Activated T-helper 2 cell treated with anti-CD3 and anti-CD28 coated beads, Interferon-gamma antibody, Interleukin-2, Interleukin-4, amounts not matched to agents 10 μg/mL and 5 μg/mL and 100 μg/mL, durations not matched to agents 14 hours and 24 hours and 36 hours (primary cell): ENCODE data around the gene ANKRD44. TPM values are rescaled to one million over a fixed set of nuclear protein-coding genes. Genes with fewer than 3 reads are reported as not detected.

Experiments used
- DNase-seq: peaks from one replicate; pipeline ENCODE4 v3.0.0; 2021; ENCODE audit warnings: low spot score
- H3K27ac Mint-ChIP-seq: one replicate; pipeline ENCODE4 v1.8.0; 2021; ENCODE audit warnings: mixed read lengths
- H3K27me3 Mint-ChIP-seq: one replicate; pipeline ENCODE4 v1.8.0; 2021; ENCODE audit warnings: low read depth, mixed read lengths
- H3K36me3 Mint-ChIP-seq: one replicate; pipeline ENCODE4 v1.8.0; 2021; ENCODE audit warnings: low read depth, mixed read lengths
- H3K4me1 Mint-ChIP-seq: one replicate; pipeline ENCODE4 v1.8.0; 2021; ENCODE audit warnings: low read depth, mixed read lengths
- H3K4me3 Mint-ChIP-seq: one replicate; pipeline ENCODE4 v1.8.0; 2021; ENCODE audit warnings: low read depth, mild to moderate bottlenecking, moderate library complexity, mixed read lengths
- H3K9me3 Mint-ChIP-seq: one replicate; pipeline ENCODE4 v1.8.0; 2021; ENCODE audit warnings: mixed read lengths
- intact Hi-C: fragments of 100-400 bp; cut with micrococcal nuclease; formaldehyde crosslinking; loops from one replicate; pipeline ENCODE4 v1.15.1; 2023
- total RNA-seq: library from RNA; stranded (reverse); gene quantifications from 2 replicates; pipeline ENCODE4 v1.2.3, GENCODE V29; 2022

Gene ANKRD44
- total RNA-seq, 1 donor from 2014 or later: 120 TPM

DNA sequence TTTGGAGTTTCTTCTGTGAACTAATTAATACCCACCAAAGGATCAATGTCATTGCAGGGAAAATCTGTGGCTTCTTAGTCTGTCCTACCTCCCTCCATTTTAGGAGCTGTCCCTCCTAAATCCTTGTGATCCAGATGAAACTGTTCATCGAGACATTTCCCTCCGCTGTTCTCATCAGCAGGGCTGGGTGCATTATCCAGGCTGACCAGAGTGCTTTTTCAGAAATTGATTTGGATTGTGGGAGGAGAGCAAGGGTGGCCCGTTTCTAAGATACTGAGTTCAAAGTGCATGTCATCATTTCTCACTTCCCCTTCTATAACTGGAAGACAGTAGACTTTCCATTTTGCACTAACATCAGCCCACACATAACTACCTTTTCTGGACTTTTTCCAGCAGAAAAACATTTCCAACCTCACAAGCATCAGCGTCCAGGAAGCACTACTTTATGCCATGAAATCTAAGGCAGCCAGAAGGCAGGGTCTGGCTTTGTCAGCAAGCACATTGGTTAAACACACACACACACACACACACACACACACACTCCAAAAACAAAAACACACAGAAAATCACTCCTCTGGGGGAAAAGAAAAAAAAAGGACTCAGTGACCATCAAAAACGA, 94.1 kb downstream of the ANKRD44 start:
- Mint-ChIP-seq H3K4me3 (peak overlapping the region; percentile 74), H3K27me3 (no peaks in the 10 kb centered on the region), H3K4me1 (peaks cover 77% of the 10 kb centered on the region), H3K36me3 (peaks cover 19% of the 10 kb centered on the region), H3K27ac (peak overlapping the region; percentile 96), H3K9me3 (no peaks in the 10 kb centered on the region)
- DNase-seq: no peak
- intact Hi-C loops: loop anchor here (1.0 kb wide), 2 partner anchors 22 to 41 kb away; no protein-coding TSS in a partner anchor

DNA sequence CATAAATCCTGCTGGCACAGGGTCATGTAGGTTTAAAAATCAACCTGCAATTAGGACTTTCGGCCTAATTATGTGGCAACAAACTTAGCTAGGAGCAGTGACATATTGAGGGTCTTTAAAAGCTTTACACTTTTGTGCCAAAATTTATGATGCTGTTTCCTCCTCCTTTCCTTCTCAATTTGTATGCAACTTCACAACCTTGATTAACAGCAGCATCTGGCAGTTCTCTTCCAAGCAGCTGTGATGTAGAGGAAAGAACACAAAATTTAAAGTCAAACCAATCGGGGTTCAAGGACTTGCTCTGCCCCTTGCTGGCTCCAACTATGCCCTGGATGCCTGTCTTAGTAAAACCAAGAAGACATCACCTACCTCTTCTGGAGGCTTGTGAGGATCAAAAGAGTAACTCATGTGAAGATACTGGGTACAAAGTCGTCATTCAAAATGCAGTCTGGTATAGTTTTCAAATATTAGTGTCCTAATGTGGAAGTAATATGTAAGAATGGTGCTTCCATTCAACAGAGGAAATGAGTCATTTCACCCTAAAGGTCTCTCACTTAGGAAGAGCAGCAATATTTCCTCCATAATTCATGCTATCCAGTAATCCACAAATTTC, 94.7 kb downstream of the ANKRD44 start:
- Mint-ChIP-seq H3K36me3 (peaks cover 19% of the 10 kb centered on the region), H3K4me3 (peak overlapping the region; percentile 74), H3K27ac (peak overlapping the region; percentile 96), H3K9me3 (no peaks in the 10 kb centered on the region), H3K4me1 (peaks cover 83% of the 10 kb centered on the region), H3K27me3 (no peaks in the 10 kb centered on the region)
- no peak for DNase-seq
- intact Hi-C loops: loop anchor here (1.0 kb wide), 2 partner anchors 22 to 41 kb away; no protein-coding TSS in a partner anchor

DNA sequence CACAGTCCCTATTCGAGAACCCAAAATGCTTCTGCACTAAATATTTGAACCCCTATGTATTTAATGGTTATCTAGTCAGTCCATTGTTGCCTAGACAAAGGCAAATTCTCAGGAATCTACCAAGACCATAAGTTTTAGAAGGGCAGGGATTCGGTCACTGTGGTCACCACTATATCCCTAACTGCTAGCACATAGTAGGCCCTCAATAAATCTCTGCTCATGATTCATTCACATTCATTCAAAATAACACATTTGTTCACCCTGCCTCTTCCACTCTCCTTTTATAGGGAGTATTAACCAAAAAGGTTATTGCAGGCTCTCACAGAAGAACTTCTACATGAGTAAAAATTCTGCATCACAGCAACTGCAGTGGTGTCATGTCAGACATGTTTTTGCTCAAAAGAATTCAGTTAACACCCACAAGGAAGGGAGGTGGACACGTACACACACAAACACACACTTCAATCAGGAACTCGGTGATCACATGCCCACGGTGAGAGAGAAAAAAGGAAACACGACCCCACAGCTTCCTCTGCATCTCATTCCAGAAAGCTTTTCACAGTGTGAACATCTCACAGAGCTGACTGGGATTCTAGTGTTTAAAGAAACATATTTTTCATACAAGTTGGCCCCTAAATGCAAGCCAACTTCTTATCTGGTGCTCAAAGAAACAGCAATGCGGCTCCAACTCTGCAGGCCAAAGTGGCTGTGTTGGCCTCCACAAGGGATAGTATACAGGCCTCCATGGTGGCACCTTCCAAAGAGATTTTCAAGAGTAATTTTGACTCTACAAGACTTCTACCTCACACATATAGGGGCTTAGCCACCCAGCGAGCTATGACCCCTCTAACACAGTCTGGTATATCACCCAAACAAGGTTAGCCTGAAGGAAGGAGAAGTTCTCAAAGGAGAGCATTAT, 98.0 kb downstream of the ANKRD44 start:
- intact Hi-C loops: no loop called here
- peaks cover 94% of the 10 kb centered on the region for H3K4me1 Mint-ChIP-seq
- no peak for DNase-seq
- H3K27ac Mint-ChIP-seq: peak overlapping the region; percentile 90
- peaks cover 18% of the 10 kb centered on the region for H3K36me3 Mint-ChIP-seq
- H3K4me3 Mint-ChIP-seq: peak overlapping the region; percentile 68
- H3K9me3 Mint-ChIP-seq: no peaks in the 10 kb centered on the region
- H3K27me3 Mint-ChIP-seq: no peaks in the 10 kb centered on the region

DNA sequence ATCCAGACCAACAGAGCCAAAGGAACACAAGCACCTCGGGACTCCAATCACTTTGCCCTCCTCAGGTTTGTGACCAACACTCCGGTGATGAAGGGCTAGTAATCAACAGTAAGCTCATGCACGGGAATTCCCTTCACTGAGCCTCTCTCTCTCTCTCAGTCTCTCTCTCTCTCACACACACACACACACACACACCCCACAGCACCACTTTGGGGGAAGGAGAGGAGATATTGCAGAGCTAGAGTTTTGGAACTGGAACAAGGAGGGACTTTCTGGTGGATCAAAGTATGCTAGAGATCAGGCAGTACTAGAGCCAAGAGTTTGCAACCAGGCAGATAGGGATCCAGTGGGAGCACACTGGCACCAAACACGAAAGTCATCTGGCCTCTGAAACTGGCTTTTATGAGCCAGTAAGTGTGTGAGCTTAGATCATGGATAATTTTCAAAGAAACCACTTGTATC, 98.7 kb downstream of the ANKRD44 start:
- no peaks in the 10 kb centered on the region for H3K9me3 Mint-ChIP-seq
- peaks cover 25% of the 10 kb centered on the region for H3K36me3 Mint-ChIP-seq
- peak overlapping the region; percentile 90 for H3K27ac Mint-ChIP-seq
- peak overlapping the region; percentile 68 for H3K4me3 Mint-ChIP-seq
- no peak for DNase-seq
- no peaks in the 10 kb centered on the region for H3K27me3 Mint-ChIP-seq
- intact Hi-C loops: no loop called here
- H3K4me1 Mint-ChIP-seq: peaks cover 94% of the 10 kb centered on the region

DNA sequence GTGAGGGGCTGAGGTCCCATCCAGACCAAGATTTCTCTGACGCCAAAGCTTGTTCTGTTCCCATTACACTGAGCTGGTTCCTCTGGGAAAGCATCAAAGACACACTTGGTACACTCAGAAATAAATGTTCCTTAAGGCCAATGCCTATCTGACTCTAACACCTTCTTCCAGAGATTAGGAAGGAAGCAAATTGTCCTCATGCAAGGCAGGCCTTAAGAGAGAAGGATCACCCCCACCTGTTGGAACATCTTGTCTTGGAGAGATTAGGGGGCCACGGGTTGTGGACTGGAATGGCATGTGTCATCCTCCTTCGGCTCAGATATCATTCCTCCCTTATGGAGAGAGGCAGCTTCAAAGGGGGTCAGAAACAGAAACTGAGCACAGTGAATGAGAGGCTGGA, 100.2 kb downstream of the ANKRD44 start:
- H3K27ac Mint-ChIP-seq: peak overlapping the region; percentile 90
- peaks cover 94% of the 10 kb centered on the region for H3K4me1 Mint-ChIP-seq
- no peaks in the 10 kb centered on the region for H3K27me3 Mint-ChIP-seq
- peaks cover 27% of the 10 kb centered on the region for H3K36me3 Mint-ChIP-seq
- H3K4me3 Mint-ChIP-seq: peak overlapping the region; percentile 60
- no peaks in the 10 kb centered on the region for H3K9me3 Mint-ChIP-seq
- DNase-seq: no peak
- intact Hi-C loops: loop anchor here (1.0 kb wide), 2 partner anchors 84 to 98 kb away; no protein-coding TSS in a partner anchor

DNA sequence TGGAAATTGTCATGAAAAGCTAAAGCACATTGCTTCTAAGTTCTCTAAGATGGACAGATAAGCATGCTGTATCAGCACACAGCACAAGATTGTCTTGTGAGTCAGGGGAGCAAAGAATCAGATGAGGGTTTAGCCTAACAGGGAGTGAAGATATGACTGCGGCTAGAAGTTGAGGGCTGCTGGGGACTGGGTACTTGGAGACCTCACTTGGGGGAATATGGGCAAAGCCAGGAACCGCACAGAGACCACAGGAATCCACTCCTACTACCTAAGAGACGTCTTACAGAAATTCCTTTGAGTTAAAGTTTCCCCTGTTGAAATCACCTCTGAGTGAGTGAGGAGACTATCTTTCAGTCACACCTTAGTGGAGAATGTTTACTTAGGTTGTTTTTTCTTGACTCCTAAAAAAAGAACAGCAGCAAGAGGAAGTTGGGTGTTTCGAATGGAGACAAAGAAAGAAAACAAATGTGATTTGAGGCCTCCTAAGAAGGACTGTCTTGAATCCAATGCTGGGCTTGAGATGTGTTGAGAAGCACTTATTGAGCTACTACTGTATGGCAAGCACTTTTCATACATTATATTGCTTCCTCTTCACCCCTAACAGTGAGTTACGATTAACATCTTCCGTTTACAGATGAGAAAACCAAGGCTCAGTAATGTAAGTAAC, 100.7 kb downstream of the ANKRD44 start:
- Mint-ChIP-seq H3K36me3 (peaks cover 27% of the 10 kb centered on the region), H3K4me1 (peaks cover 92% of the 10 kb centered on the region), H3K9me3 (no peaks in the 10 kb centered on the region), H3K4me3 (peak overlapping the region; percentile 60), H3K27me3 (no peaks in the 10 kb centered on the region), H3K27ac (peak overlapping the region; percentile 90)
- intact Hi-C loops: loop anchor here (1.0 to 5.0 kb wide), 6 partner anchors 7 to 283 kb away; partner anchors contain the start of gene PGAP1
- DNase-seq: peak; percentile 43

DNA sequence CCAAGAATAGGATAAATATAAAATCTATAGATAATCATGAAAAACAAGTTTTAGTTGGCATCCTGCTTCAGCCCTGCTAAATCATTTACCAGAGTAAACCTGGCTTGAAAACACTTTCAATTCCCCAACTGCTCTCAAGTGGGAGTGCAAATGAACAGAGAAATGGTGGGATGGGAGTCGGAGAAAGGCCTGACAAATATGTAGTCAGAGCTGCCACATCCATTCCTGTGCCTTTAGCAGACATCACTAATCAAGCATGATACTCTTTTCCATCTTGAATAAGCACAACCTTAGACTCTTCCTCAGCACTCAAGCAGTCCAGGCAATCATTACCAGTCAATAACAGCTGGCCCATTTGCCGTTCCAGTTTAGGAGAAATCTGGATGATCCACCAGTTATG, 101.3 kb downstream of the ANKRD44 start:
- peak overlapping the region; percentile 48 for H3K4me3 Mint-ChIP-seq

DNA sequence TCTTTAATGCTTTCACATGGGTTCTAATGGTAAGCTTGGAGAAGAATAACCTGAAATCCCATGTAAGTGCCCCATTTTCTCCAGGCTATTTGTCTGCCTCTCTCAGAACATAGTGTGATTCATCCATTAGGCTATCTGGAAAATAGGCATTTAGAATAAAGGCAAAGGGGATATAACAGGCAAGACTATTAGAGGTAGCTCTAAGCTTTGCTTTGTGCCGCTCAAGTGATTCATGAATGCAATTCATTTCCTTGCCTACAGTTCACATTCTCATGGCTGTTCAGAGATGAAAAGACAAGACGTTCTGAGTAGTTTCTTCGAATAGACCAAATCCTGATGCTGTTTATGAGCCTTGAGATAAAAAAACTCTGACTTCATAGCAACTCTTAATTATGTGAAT, 101.7 kb downstream of the ANKRD44 start:
- H3K9me3 Mint-ChIP-seq: no peaks in the 10 kb centered on the region
- H3K36me3 Mint-ChIP-seq: peaks cover 27% of the 10 kb centered on the region
- no peaks in the 10 kb centered on the region for H3K27me3 Mint-ChIP-seq
- no peak for DNase-seq
- intact Hi-C loops: loop anchor here (1.0 to 5.0 kb wide), 4 partner anchors 8 to 282 kb away; partner anchors contain the start of gene PGAP1
- peak overlapping the region; percentile 90 for H3K27ac Mint-ChIP-seq
- H3K4me3 Mint-ChIP-seq: peak overlapping the region; percentile 48
- peaks cover 90% of the 10 kb centered on the region for H3K4me1 Mint-ChIP-seq

More for the DNA sequence above, 101.3 kb downstream of the ANKRD44 start:
- intact Hi-C loops: loop anchor here (1.0 to 5.0 kb wide), 4 partner anchors 8 to 282 kb away; partner anchors contain the start of gene PGAP1
- H3K27ac Mint-ChIP-seq: peak overlapping the region; percentile 90
- no peaks in the 10 kb centered on the region for H3K9me3 Mint-ChIP-seq
- peaks cover 92% of the 10 kb centered on the region for H3K4me1 Mint-ChIP-seq
- H3K36me3 Mint-ChIP-seq: peaks cover 27% of the 10 kb centered on the region
- H3K27me3 Mint-ChIP-seq: no peaks in the 10 kb centered on the region
- DNase-seq: no peak

DNA sequence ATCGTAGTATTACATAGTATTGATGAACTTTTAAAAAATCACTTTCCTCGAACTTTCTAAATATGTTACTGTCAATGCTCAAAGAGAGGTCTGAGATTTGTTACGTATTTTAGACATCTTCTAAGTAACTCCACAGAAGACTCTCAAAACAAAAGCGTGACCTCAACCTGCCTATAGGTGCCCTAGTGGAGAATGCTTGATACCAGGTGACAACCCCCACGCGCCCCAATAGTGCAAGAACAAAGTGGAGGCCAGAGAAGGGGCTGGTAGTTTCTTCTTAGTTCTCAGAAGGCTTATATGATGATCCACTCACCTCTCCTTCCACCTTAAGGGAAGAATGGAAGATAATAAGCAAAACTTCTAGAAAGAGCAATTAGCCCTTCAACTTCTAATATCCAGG, 102.6 kb downstream of the ANKRD44 start:
- Mint-ChIP-seq H3K27ac (peak overlapping the region; percentile 85), H3K4me3 (peak overlapping the region; percentile 45), H3K9me3 (no peaks in the 10 kb centered on the region), H3K27me3 (no peaks in the 10 kb centered on the region), H3K4me1 (peaks cover 85% of the 10 kb centered on the region), H3K36me3 (peaks cover 35% of the 10 kb centered on the region)
- intact Hi-C loops: loop anchor here (2.0 to 5.0 kb wide), 2 partner anchors 51 to 281 kb away; partner anchors contain the start of gene PGAP1
- DNase-seq: no peak

DNA sequence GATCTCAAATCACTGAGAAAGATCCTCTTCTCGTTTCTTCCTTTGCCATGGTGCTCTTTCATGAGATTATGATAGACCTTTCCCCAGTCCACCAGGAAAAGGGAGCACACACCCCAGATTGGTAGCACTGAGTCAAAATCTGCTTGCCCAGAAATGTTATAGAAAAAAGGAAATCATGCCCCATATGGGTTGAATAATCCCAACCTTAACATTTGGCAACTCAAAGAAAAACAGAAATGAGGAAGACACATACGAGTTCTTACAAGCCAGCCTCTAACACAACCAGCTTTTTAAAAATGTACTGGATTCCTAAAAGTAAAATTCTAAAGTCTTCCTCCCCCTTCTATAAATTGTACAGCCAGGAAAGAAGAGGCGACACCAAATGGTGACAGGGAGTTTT, 103.0 kb downstream of the ANKRD44 start:
- Mint-ChIP-seq H3K27ac (peak overlapping the region; percentile 85), H3K27me3 (no peaks in the 10 kb centered on the region), H3K36me3 (peaks cover 39% of the 10 kb centered on the region), H3K4me3 (peak overlapping the region; percentile 45), H3K4me1 (peaks cover 83% of the 10 kb centered on the region), H3K9me3 (no peaks in the 10 kb centered on the region)
- intact Hi-C loops: loop anchor here (5.0 kb wide), 1 partner anchor 280 kb away; the partner anchor contains the start of gene PGAP1
- DNase-seq: no peak

DNA sequence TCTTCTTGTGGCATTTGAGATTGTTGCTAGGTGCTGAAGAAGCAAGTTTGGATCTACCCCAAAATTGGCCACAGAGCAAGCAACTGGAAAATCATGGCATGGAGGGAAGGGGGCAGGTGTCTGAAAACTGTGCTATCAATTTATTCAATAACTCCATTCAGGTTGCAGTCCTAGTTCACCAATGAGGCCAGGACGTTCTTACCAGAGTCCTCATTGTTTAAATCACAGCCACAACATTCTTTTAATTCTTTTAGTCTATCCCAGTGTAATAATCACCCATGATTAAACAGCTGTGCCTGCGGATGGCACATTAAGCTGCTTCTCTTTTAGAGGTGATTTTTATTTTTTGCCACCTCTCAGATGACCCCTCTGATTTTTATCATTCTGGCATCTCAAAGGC, 103.5 kb downstream of the ANKRD44 start:
- Mint-ChIP-seq H3K4me3 (no peak overlapping the region), H3K9me3 (no peaks in the 10 kb centered on the region), H3K27ac (peak overlapping the region; percentile 85), H3K36me3 (peaks cover 43% of the 10 kb centered on the region), H3K27me3 (no peaks in the 10 kb centered on the region), H3K4me1 (peaks cover 80% of the 10 kb centered on the region)
- no peak for DNase-seq
- intact Hi-C loops: loop anchor here (5.0 kb wide), 1 partner anchor 280 kb away; the partner anchor contains the start of gene PGAP1
